Stomach (tissue), 9 donors: ENCODE results near the gene GGACT. TPM values are rescaled to one million over a fixed set of nuclear protein-coding genes. Genes with fewer than 3 reads are reported as not detected.
"Not testable (repeated sequence)": the region's sequence is repeated elsewhere in the genome, so short reads cannot be mapped to it uniquely, and the experiment has no call there.

Experiments
- DNase-seq, 2 donors: peaks; one replicate each; pipeline versions ENCODE4 v3.0.0 to v3.0.0-alpha.2; 2013 to 2019
- H3K27ac ChIP-seq, 5 donors: fragments of 200-600 bp in 4 of 5; sonication (generic) in 4 of 5; one replicate each; pipeline ENCODE4 v1.5.1; 2013 to 2019; ENCODE audit warnings: mild to moderate bottlenecking in 1 of 5, moderate library complexity in 1 of 5
- H3K27me3 ChIP-seq, 3 donors: fragments of 200-600 bp; sonication (generic); one replicate each; pipeline ENCODE4 v1.5.1; 2017 to 2019; ENCODE audit warnings: mixed run types in 1 of 3
- H3K36me3 ChIP-seq, 4 donors: fragments of 200-600 bp; sonication (generic); 1 replicate in 3 of 4; 2 replicates in 1 of 4; pipeline ENCODE4 v1.5.1; 2016 to 2019
- H3K4me1 ChIP-seq, 4 donors: fragments of 200-600 bp; sonication (generic); one replicate each; pipeline ENCODE4 v1.5.1; 2016 to 2019
- H3K4me3 ChIP-seq, 4 donors: fragments of 200-600 bp; sonication (generic) in 3 of 4; one replicate each; pipeline ENCODE4 v1.5.1; 2016 to 2019; ENCODE audit warnings: mild to moderate bottlenecking in 1 of 4
- H3K9me3 ChIP-seq, 4 donors: fragments of 200-600 bp; sonication (generic); one replicate each; pipeline ENCODE4 v1.5.1; 2016 to 2019
- CTCF ChIP-seq, 7 experiments: fragments of 450-650 bp in 4 of 7; fragments of 200-600 bp in 3 of 7; sonication (generic) in 3 of 7; IDR thresholded peaks; one replicate each; pipeline ENCODE4 v1.5.1; 2016 to 2019; ENCODE audit warnings: antibody characterized with exemption in 7 of 7, control low read depth in 2 of 7, mild to moderate bottlenecking in 1 of 7
- EP300 ChIP-seq: sonication (generic); formaldehyde crosslinking; IDR thresholded peaks from one replicate; pipeline ENCODE4 v1.6.1; 2017; ENCODE audit warnings: antibody characterized with exemption
- POLR2A ChIP-seq, 4 donors: fragments of 450-650 bp; IDR thresholded peaks; one replicate each; pipeline ENCODE4 v1.6.1; 2016; ENCODE audit warnings: antibody characterized with exemption in 4 of 4, control low read depth in 2 of 4, mild to moderate bottlenecking in 1 of 4, moderate library complexity in 1 of 4
- POLR2AphosphoS5 ChIP-seq, 3 donors: sonication (generic); formaldehyde crosslinking; IDR thresholded peaks; one replicate each; pipeline ENCODE4 v1.6.1; 2016; ENCODE audit warnings: antibody characterized with exemption in 3 of 3
- WGBS, 5 donors: extraction: QIAGEN DNeasy Blood & Tissue Kit in 3 of 5; methylation state at CpG; one replicate each; pipeline versions ENCODE4 v1.1.5 to v1.1.7; 2013 to 2018; 5-methylcytosine and 5-hydroxymethylcytosine counted together
- intact Hi-C: fragments of 100-400 bp; cut with DNase I; formaldehyde crosslinking; loops from one replicate; pipeline ENCODE4 v1.15.1; 2023; ENCODE audit warnings: low total_unique reads
- polyA plus RNA-seq, 3 donors: library from polyadenylated mRNA; stranded (reverse); fragments of 200-250 nt; gene quantifications; one replicate each; pipeline ENCODE4 v1.2.3, GENCODE V29; 2013
- total RNA-seq, 5 donors: library from RNA; depleted of rRNA; stranded (reverse); fragments of >200 nt; gene quantifications; one replicate each; pipeline versions ENCODE4 v1.1.0 to v1.2.3, GENCODE V29; 2014 to 2016
- donor health status: healthy with polysubstance abuse.
- donor health status: Bipolar disorder and iron deficiency.
- donor health status: healthy.

GGACT gene
- total and polyA plus RNA-seq, 8 donors, result 1.4 to 13.2 (median 6.0) TPM

GRCh38 chr13:100581504-100581903, 7.1 kb downstream of the GGACT start:
- Histone ChIP-seq H3K4me1 (no peaks in the 10 kb centered on the region), H3K9me3 (no peaks in the 10 kb centered on the region), H3K4me3 (no peak overlapping the region), H3K36me3 (peaks cover 0 to 39% (median 31%) of the 10 kb centered on the region in 4 donors), H3K27me3 (no peaks in the 10 kb centered on the region), H3K27ac (no peak overlapping the region)
- no peak for DNase-seq
- intact Hi-C loops, result no loop called here
- 78 to 95% (median 86%) methylated on average over 2 of the region's 2 CpGs for WGBS, 5 donors
- TF ChIP-seq CTCF (IDR thresholded peaks at IDR 0.05) (no peak), POLR2A (IDR thresholded peaks at IDR 0.05) (no peak), EP300 (no peak), POLR2AphosphoS5 (IDR thresholded peaks at IDR 0.05) (no peak)

- WGBS, 5 donors, result 86 to 96% (median 95%) methylated on average over 4 of the region's 4 CpGs
- H3K27me3 ChIP-seq, result no peaks in the 10 kb centered on the region
- intact Hi-C loops, result no loop called here
These were observed 7.6 kb downstream of the GGACT start for GRCh38 chr13:100581030-100581429.

GRCh38 chr13:100580045-100580444, 8.5 kb downstream of the GGACT start:
- DNase-seq, result no peak
- 90 to 97% (median 96%) methylated on average over 11 to 12 of the region's 12 CpGs for WGBS, 5 donors
- Histone ChIP-seq H3K9me3 (no peaks in the 10 kb centered on the region), H3K27me3 (no peaks in the 10 kb centered on the region), H3K4me1 (no peaks in the 10 kb centered on the region), H3K4me3 (no peak overlapping the region), H3K36me3 (peaks cover 0 to 39% (median 31%) of the 10 kb centered on the region in 4 donors), H3K27ac (no peak overlapping the region)
- intact Hi-C loops, result no loop called here
- no peak for TF ChIP-seq POLR2AphosphoS5 (IDR thresholded peaks at IDR 0.05)
- TF ChIP-seq CTCF (IDR thresholded peaks at IDR 0.05), result no peak
- TF ChIP-seq POLR2A (IDR thresholded peaks at IDR 0.05), result no peak
- TF ChIP-seq EP300, result no peak

More at GRCh38 chr13:100581030-100581429, 7.6 kb downstream of the GGACT start:
- no peaks in the 10 kb centered on the region for H3K4me1 ChIP-seq
- TF ChIP-seq EP300 (no peak), POLR2AphosphoS5 (IDR thresholded peaks at IDR 0.05) (no peak), CTCF (IDR thresholded peaks at IDR 0.05) (no peak), POLR2A (IDR thresholded peaks at IDR 0.05) (no peak)
- no peak for DNase-seq
- H3K27ac ChIP-seq, result no peak overlapping the region
- peaks cover 0 to 39% (median 31%) of the 10 kb centered on the region in 4 donors for H3K36me3 ChIP-seq
- no peak overlapping the region for H3K4me3 ChIP-seq
- H3K9me3 ChIP-seq, result no peaks in the 10 kb centered on the region

- DNase-seq, H3K4me3 ChIP-seq, H3K4me1 ChIP-seq, H3K27me3 ChIP-seq, H3K27ac ChIP-seq, intact Hi-C loops, H3K9me3 ChIP-seq: not testable (repeated sequence)
- H3K36me3 ChIP-seq, result peaks cover 0 to 35% (median 29%) of the 10 kb centered on the region in 4 donors
- WGBS, 5 donors, result 87 to 100% (median 95%) methylated on average over 4 of the region's 4 CpGs
These were observed 11.3 kb downstream of the GGACT start for GRCh38 chr13:100577239-100577638.

GRCh38 chr13:100573121-100573520, 15.5 kb downstream of the GGACT start:
- DNase-seq, result peak; percentile 82 to 84
- TF ChIP-seq CTCF (IDR thresholded peaks at IDR 0.05), result peak in 5 of 7 experiments; percentile 18 to 70 (median 51)
- no peak for TF ChIP-seq POLR2AphosphoS5 (IDR thresholded peaks at IDR 0.05)
- Histone ChIP-seq H3K4me1 (no peaks in the 10 kb centered on the region), H3K27me3 (no peaks in the 10 kb centered on the region), H3K9me3 (no peaks in the 10 kb centered on the region), H3K4me3 (no peak overlapping the region), H3K27ac (no peak overlapping the region), H3K36me3 (no peaks in the 10 kb centered on the region)
- 40 to 49% (median 43%) methylated on average over 2 of the region's 2 CpGs for WGBS, 5 donors
- intact Hi-C loops, result no loop called here
